ENCODE data around the gene RPS6KA5. TPM values are rescaled to one million over a fixed set of nuclear protein-coding genes. Genes with fewer than 3 reads are reported as not detected.

RPS6KA5 gene
- total RNA-seq, 2 donors from 2014 or later = 3.3 to 5.1 TPM

DNA sequence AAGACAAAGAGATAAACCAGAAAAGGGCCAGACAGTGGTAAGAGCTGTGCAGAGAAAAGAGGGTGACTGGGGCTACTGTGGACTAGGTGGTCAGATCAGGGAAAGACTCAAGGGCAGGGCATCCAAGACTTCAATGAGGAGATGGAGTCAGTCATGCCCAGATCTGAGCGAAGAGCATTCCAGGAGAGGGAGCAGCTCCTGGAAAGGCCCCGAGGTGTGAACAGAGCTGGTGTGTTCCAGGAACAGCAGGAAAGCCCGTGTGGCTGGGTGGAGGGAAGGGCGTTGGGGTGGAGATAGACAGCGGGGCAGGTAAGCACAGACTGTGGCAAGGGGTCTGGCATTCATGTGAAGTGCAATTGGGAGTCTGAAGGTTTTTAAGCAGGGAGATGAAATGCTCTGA, 261.0 kb downstream of the RPS6KA5 start:
- Histone ChIP-seq H3K27ac (ENCODE audit: low read depth, low read length) (no peak overlapping the region), H3K4me3 (ENCODE audit: low read length) (no peak overlapping the region), H3K9ac (ENCODE audit: extremely low read depth, low read length, poor library complexity, severe bottlenecking) (no peak overlapping the region), H3K27me3 (ENCODE audit: control insufficient read depth, insufficient read depth, low read length, poor library complexity, severe bottlenecking) (no peaks in the 10 kb centered on the region), H3K4me1 (ENCODE audit: control insufficient read depth, insufficient read depth, low read length) (no peaks in the 10 kb centered on the region), H3K9me3 (ENCODE audit: control insufficient read depth, low read length) (no peaks in the 10 kb centered on the region), H3K36me3 (ENCODE audit: control insufficient read depth, insufficient read depth, low read length) (no peaks in the 10 kb centered on the region)
- H3K4me3 Mint-ChIP-seq = no peak overlapping the region
- H3K27ac Mint-ChIP-seq = no peak overlapping the region
- H3K36me3 Mint-ChIP-seq (ENCODE audit: low read depth) = no peaks in the 10 kb centered on the region
- DNase-seq = no peak
- TF ChIP-seq, protein P1, sequence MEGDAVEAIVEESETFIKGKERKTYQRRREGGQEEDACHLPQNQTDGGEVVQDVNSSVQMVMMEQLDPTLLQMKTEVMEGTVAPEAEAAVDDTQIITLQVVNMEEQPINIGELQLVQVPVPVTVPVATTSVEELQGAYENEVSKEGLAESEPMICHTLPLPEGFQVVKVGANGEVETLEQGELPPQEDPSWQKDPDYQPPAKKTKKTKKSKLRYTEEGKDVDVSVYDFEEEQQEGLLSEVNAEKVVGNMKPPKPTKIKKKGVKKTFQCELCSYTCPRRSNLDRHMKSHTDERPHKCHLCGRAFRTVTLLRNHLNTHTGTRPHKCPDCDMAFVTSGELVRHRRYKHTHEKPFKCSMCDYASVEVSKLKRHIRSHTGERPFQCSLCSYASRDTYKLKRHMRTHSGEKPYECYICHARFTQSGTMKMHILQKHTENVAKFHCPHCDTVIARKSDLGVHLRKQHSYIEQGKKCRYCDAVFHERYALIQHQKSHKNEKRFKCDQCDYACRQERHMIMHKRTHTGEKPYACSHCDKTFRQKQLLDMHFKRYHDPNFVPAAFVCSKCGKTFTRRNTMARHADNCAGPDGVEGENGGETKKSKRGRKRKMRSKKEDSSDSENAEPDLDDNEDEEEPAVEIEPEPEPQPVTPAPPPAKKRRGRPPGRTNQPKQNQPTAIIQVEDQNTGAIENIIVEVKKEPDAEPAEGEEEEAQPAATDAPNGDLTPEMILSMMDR (conservative IDR thresholded peaks at IDR 0.05) = no peak
- peaks cover 12% of the 10 kb centered on the region for H3K4me1 Mint-ChIP-seq
- no peaks in the 10 kb centered on the region for H3K9me3 Mint-ChIP-seq
- WGBS, 2 experiments (ENCODE audit: insufficient coverage in 1 of 2, insufficient read length in 1 of 2) = 90 to 96% methylated on average over 5 of the region's 5 CpGs
- no peaks in the 10 kb centered on the region for H3K27me3 Mint-ChIP-seq (ENCODE audit: insufficient read depth)

DNA sequence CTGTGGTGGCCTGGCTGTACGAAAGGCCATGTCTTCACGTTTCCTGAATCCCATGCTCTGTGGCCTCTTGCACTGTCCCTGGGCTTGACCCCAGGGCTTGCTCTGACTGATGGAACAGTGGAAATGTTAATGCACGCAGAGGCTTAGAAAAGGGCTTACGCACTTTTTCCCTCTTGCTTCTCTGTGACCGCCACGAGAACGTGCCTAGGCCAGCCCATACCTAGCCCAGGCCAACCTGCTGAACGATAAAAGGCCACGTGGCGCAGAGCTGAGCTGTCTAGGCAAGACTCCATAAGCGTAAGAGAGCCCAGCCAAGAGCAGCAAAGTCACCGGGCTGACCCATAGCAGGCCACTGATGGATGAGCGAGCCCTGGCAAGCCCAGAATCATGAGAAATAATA, 262.5 kb downstream of the RPS6KA5 start:
- TF ChIP-seq, protein P1 (conservative IDR thresholded peaks at IDR 0.05) = no peak
- H3K4me1 ChIP-seq (ENCODE audit: control insufficient read depth, insufficient read depth, low read length) = no peaks in the 10 kb centered on the region
- no peak for DNase-seq
- no peak overlapping the region for H3K27ac ChIP-seq (ENCODE audit: low read depth, low read length)
- H3K36me3 Mint-ChIP-seq (ENCODE audit: low read depth) = no peaks in the 10 kb centered on the region
- H3K4me3 ChIP-seq (ENCODE audit: low read length) = no peak overlapping the region
- H3K4me3 Mint-ChIP-seq = no peak overlapping the region
- H3K9me3 Mint-ChIP-seq = no peaks in the 10 kb centered on the region
- H3K27me3 ChIP-seq (ENCODE audit: control insufficient read depth, insufficient read depth, low read length, poor library complexity, severe bottlenecking) = no peaks in the 10 kb centered on the region
- H3K27ac Mint-ChIP-seq = no peak overlapping the region
- H3K4me1 Mint-ChIP-seq = peaks cover 5% of the 10 kb centered on the region
- H3K9me3 ChIP-seq (ENCODE audit: control insufficient read depth, low read length) = no peaks in the 10 kb centered on the region
- no peaks in the 10 kb centered on the region for H3K36me3 ChIP-seq (ENCODE audit: control insufficient read depth, insufficient read depth, low read length)
- no peaks in the 10 kb centered on the region for H3K27me3 Mint-ChIP-seq (ENCODE audit: insufficient read depth)
- no peak overlapping the region for H3K9ac ChIP-seq (ENCODE audit: extremely low read depth, low read length, poor library complexity, severe bottlenecking)
- WGBS, 2 experiments (ENCODE audit: insufficient coverage in 1 of 2, insufficient read length in 1 of 2) = 80 to 87% methylated on average over 9 to 13 of the region's 13 CpGs

Other genes starting within 250 kb of the RPS6KA5 start
- 10 to 100 TPM; 51.3 to 62.6 TPM for gene TTC7B, start 244.2 kb downstream of the RPS6KA5 start, total RNA-seq
- 10 to 100 TPM; 26.7 to 33.9 TPM for gene DGLUCY, start 53.4 kb upstream of the RPS6KA5 start, total RNA-seq
- under 1 TPM; 0.38 to 0.44 TPM for gene GPR68, start 184.1 kb upstream of the RPS6KA5 start, total RNA-seq

Measured in endodermal cell (in vitro differentiated cells).